Lower leg skin (tissue), 4 donors: ENCODE results near the gene MIDN. TPM values are rescaled to one million over a fixed set of nuclear protein-coding genes. Genes with fewer than 3 reads are reported as not detected.

Experiments used
- DNase-seq, 2 donors: peaks; one replicate each; pipeline ENCODE4 v3.0.0-alpha.2; 2019; ENCODE audit warnings: low spot score in 2 of 2
- H3K4me3 ChIP-seq: fragments of 200-600 bp; sonication (generic); 2 replicates; pipeline ENCODE4 v1.5.1; 2017; ENCODE audit warnings: mild to moderate bottlenecking, low read depth; ENCODE audit not compliant: poor library complexity, severe bottlenecking
- CTCF ChIP-seq, 3 donors: fragments of 450-650 bp; IDR thresholded peaks; one replicate each; pipeline ENCODE4 v1.5.1; 2016; ENCODE audit warnings: antibody characterized with exemption in 3 of 3, mild to moderate bottlenecking in 3 of 3, moderate library complexity in 2 of 3
- POLR2A ChIP-seq, 2 donors: fragments of 450-650 bp; IDR thresholded peaks; one replicate each; pipeline ENCODE4 v1.6.1; 2016 to 2017; ENCODE audit warnings: antibody characterized with exemption in 2 of 2, mild to moderate bottlenecking in 1 of 2, moderate library complexity in 1 of 2
- WGBS, 2 donors: methylation state at CpG; one replicate each; pipeline ENCODE4 v1.1.5; 2018; 5-methylcytosine and 5-hydroxymethylcytosine counted together
- intact Hi-C: fragments of 100-400 bp; cut with DNase I; formaldehyde crosslinking; loops from one replicate; pipeline ENCODE4 v1.15.0; 2023; ENCODE audit warnings: low total_unique reads
- total RNA-seq, 4 donors: library from RNA; depleted of rRNA; stranded (reverse); fragments of >200 nt; gene quantifications; one replicate each; pipeline ENCODE4 v1.1.0, GENCODE V29; 2016

The MIDN gene
- total RNA-seq, 4 donors from 2014 or later: 59.7 to 119 (median 78.7) TPM

GRCh38 chr19:1220477-1220930 lies 27.9 kb upstream of the MIDN start:
- TF ChIP-seq CTCF (IDR thresholded peaks at IDR 0.05) (no peak), POLR2A (IDR thresholded peaks at IDR 0.05) (no peak)
- WGBS, 2 donors: 84 to 86% methylated on average over 18 to 33 of the region's 33 CpGs
- H3K4me3 ChIP-seq: no peak overlapping the region
- intact Hi-C loops: no loop called here
- DNase-seq: no peak

- DNase-seq: no peak
- WGBS, 2 donors: 79 to 90% methylated on average over 22 to 23 of the region's 38 CpGs
- no peak overlapping the region for H3K4me3 ChIP-seq
- TF ChIP-seq POLR2A (IDR thresholded peaks at IDR 0.05): no peak
- TF ChIP-seq CTCF (IDR thresholded peaks at IDR 0.05): no peak
- intact Hi-C loops: no loop called here
These were observed 27.1 kb upstream of the MIDN start for GRCh38 chr19:1220976-1221903.

- no peak for DNase-seq
- H3K4me3 ChIP-seq: no peak overlapping the region
- 90 to 91% methylated on average over 12 to 22 of the region's 22 CpGs for WGBS, 2 donors
- intact Hi-C loops: no loop called here
- no peak for TF ChIP-seq POLR2A (IDR thresholded peaks at IDR 0.05)
- TF ChIP-seq CTCF (IDR thresholded peaks at IDR 0.05): no peak
These were observed 26.5 kb upstream of the MIDN start for GRCh38 chr19:1221904-1222255.

- H3K4me3 ChIP-seq: no peak overlapping the region
- no peak for DNase-seq
- no peak for TF ChIP-seq CTCF (IDR thresholded peaks at IDR 0.05)
- no peak for TF ChIP-seq POLR2A (IDR thresholded peaks at IDR 0.05)
- intact Hi-C loops: no loop called here
- 94 to 100% methylated on average over 3 to 9 of the region's 14 CpGs for WGBS, 2 donors
These were observed 26.0 kb upstream of the MIDN start for GRCh38 chr19:1222394-1222793.

- WGBS, 2 donors: 80 to 87% methylated on average over 28 to 46 of the region's 48 CpGs
- no peak overlapping the region for H3K4me3 ChIP-seq
- TF ChIP-seq CTCF (IDR thresholded peaks at IDR 0.05) (no peak), POLR2A (IDR thresholded peaks at IDR 0.05) (no peak)
- intact Hi-C loops: no loop called here
- no peak for DNase-seq
These were observed 25.1 kb upstream of the MIDN start for GRCh38 chr19:1223018-1223855.
